LNCAP (cell line): ENCODE data around the gene SHMT1.

Experiments used
- CTCF ChIP-seq: fragments of 450-650 bp; IDR thresholded peaks from 2 replicates; pipeline ENCODE4 v1.5.1; 2017; ENCODE audit warnings: mild to moderate bottlenecking

SHMT1 gene

GRCh38 chr17:18378205-18378505 lies 14.8 kb upstream of the SHMT1 start:
- TF ChIP-seq CTCF, result no peak

- TF ChIP-seq CTCF, result no peak
Observed at GRCh38 chr17:18377437-18378204, 14.3 kb upstream of the SHMT1 start, which contains the start of gene EVPLL. EVPLL (plus strand) TSS chr17:18377778; CDS start chr17:18380938, 3,160 bp downstream.

GRCh38 chr17:18374216-18374615 lies 10.9 kb upstream of the SHMT1 start:
- TF ChIP-seq CTCF, result no peak

- no peak for TF ChIP-seq CTCF
Observed at GRCh38 chr17:18371455-18371854, 8.1 kb upstream of the SHMT1 start.

- TF ChIP-seq CTCF, result no peak
Observed at GRCh38 chr17:18370761-18371160, 7.4 kb upstream of the SHMT1 start.

- no peak for TF ChIP-seq CTCF
Observed at GRCh38 chr17:18368946-18369345, 5.6 kb upstream of the SHMT1 start.

GRCh38 chr17:18364166-18364565 lies 816 bp upstream of the SHMT1 start:
- TF ChIP-seq CTCF, result no peak

- TF ChIP-seq CTCF, result no peak
Observed at GRCh38 chr17:18362698-18363100, 651 bp downstream of the SHMT1 start.
